Panc1 (cell line): ENCODE results near the gene HLA-B. TPM values are rescaled to one million over a fixed set of nuclear protein-coding genes. Genes with fewer than 3 reads are reported as not detected.

Source experiments
- ATAC-seq: fragments of 200-7000 bp; cut with Tn5 transposase; 2 replicates; pipeline ENCODE4 v1.9.1; 2020; ENCODE audit warnings: mild to moderate bottlenecking, moderate library complexity
- BruUV-seq: library from RNA; stranded (reverse); fragments of 400-500 nt; replicated peaks from 2 replicates; lab custom pipeline; 2021; lab: Mats Ljungman, UMichigan
- CTCF ChIA-PET: fragments of 300-600 bp; sonication (Branson Sonifier 250); formaldehyde crosslinking; loops from one replicate; lab custom pipeline; 2022; ENCODE audit warnings: antibody characterized with exemption; lab: Charles Lee
- POLR2A ChIA-PET: fragments of 300-600 bp; sonication (Branson Sonifier 250); formaldehyde crosslinking; loops from one replicate; lab custom pipeline; 2022; ENCODE audit warnings: antibody characterized with exemption; lab: Charles Lee
- DNase-seq: peaks from one replicate; pipeline ENCODE4 v3.0.0-alpha.2; 2010; ENCODE audit warnings: low read depth, low spot score
- H3K27ac ChIP-seq: 2 replicates; pipeline ENCODE4 v1.5.1; 2011; ENCODE audit warnings: mild to moderate bottlenecking, low read length, inconsistent platforms
- H3K27me3 ChIP-seq: fragments of 200-500 bp; sonication (Bioruptor generic); 2 replicates; pipeline ENCODE4 v1.6.0; 2014; ENCODE audit warnings: low read length, inconsistent platforms; ENCODE audit not compliant: control insufficient read depth, insufficient read depth
- H3K36me3 ChIP-seq: fragments of 200-500 bp; sonication (Bioruptor generic); 2 replicates; pipeline ENCODE4 v1.5.1; 2014; ENCODE audit warnings: inconsistent platforms, mild to moderate bottlenecking, low read length, moderate library complexity; ENCODE audit not compliant: control insufficient read depth, insufficient read depth
- H3K4me1 ChIP-seq: 2 replicates; pipeline ENCODE4 v1.5.1; 2011; ENCODE audit warnings: inconsistent platforms, mild to moderate bottlenecking, low read length, moderate library complexity; ENCODE audit not compliant: control insufficient read depth, insufficient read depth
- H3K4me3 ChIP-seq, 2 experiments: 2 replicates each; pipeline ENCODE4 v1.5.1; 2011 to 2012; ENCODE audit warnings: low read depth in 2 of 2, low read length in 2 of 2, mild to moderate bottlenecking in 2 of 2, inconsistent platforms in 1 of 2, moderate library complexity in 1 of 2
- H3K9me3 ChIP-seq: fragments of 200-500 bp; sonication (Bioruptor generic); 2 replicates; pipeline ENCODE4 v1.5.1; 2014; ENCODE audit warnings: low read depth, mild to moderate bottlenecking, inconsistent platforms, low read length, moderate library complexity; ENCODE audit not compliant: control insufficient read depth, insufficient read depth
- POLR2AphosphoS5 ChIP-seq: IDR thresholded peaks from 2 replicates; pipeline ENCODE4 v1.6.1; 2012; ENCODE audit warnings: mild to moderate bottlenecking, low read depth, low read length, moderate library complexity
- REST ChIP-seq, 2 experiments: IDR thresholded peaks; 2 replicates each; pipeline ENCODE4 v1.6.1; 2011 to 2012; ENCODE audit warnings: low read depth in 2 of 2, control low read depth in 1 of 2, low read length in 1 of 2, mild to moderate bottlenecking in 1 of 2, moderate library complexity in 1 of 2; ENCODE audit not compliant: insufficient read depth in 1 of 2
- SIN3A ChIP-seq: IDR thresholded peaks from 2 replicates; pipeline ENCODE4 v1.6.1; 2012; ENCODE audit warnings: low read depth, mild to moderate bottlenecking, low read length, moderate library complexity, borderline replicate concordance; ENCODE audit not compliant: insufficient read depth
- TCF7L2 ChIP-seq: IDR thresholded peaks from 2 replicates; pipeline ENCODE4 v1.6.1; 2011; ENCODE audit warnings: mild to moderate bottlenecking, low read depth, low read length, inconsistent platforms
- in situ Hi-C: cut with HindIII; loops from 2 replicates; pipeline ENCODE4 v1.10.0; 2016; ENCODE audit warnings: low sequenced_read_pairs, low pct_unique_long_range_greater_than_20kb
- intact Hi-C: fragments of 100-400 bp; cut with micrococcal nuclease; formaldehyde crosslinking; loops from one replicate; pipeline ENCODE4 v1.10.0; 2022; ENCODE audit not compliant: unreplicated experiment
- total RNA-seq: library from RNA; stranded (reverse); gene quantifications from one replicate; pipeline ENCODE4 v1.2.1, GENCODE V29; 2021; ENCODE audit not compliant: unreplicated experiment
- TF ChIP-seq, protein P1 (sequence below): fragments of 450-650 bp; IDR thresholded peaks from 2 replicates; pipeline ENCODE4 v1.5.1; 2017; ENCODE audit warnings: mild to moderate bottlenecking

The HLA-B gene
- total RNA-seq, 1 experiment from 2014 or later: 191 TPM

- H3K4me3 ChIP-seq: no peak overlapping the region
- no peaks in the 10 kb centered on the region for H3K4me1 ChIP-seq
- peaks cover 11% of the 10 kb centered on the region for H3K27me3 ChIP-seq
- CTCF ChIA-PET: no interaction called here
- POLR2A ChIA-PET: no interaction called here
- no peak for DNase-seq
- H3K36me3 ChIP-seq: no peaks in the 10 kb centered on the region
- H3K9me3 ChIP-seq: no peaks in the 10 kb centered on the region
- BruUV-seq: no TSS peak
- in situ Hi-C loops (no loop called here), intact Hi-C loops (no loop called here)
- no peak for TF ChIP-seq TCF7L2
- no peak for TF ChIP-seq SIN3A
- no peak for TF ChIP-seq POLR2AphosphoS5
- TF ChIP-seq, protein P1, sequence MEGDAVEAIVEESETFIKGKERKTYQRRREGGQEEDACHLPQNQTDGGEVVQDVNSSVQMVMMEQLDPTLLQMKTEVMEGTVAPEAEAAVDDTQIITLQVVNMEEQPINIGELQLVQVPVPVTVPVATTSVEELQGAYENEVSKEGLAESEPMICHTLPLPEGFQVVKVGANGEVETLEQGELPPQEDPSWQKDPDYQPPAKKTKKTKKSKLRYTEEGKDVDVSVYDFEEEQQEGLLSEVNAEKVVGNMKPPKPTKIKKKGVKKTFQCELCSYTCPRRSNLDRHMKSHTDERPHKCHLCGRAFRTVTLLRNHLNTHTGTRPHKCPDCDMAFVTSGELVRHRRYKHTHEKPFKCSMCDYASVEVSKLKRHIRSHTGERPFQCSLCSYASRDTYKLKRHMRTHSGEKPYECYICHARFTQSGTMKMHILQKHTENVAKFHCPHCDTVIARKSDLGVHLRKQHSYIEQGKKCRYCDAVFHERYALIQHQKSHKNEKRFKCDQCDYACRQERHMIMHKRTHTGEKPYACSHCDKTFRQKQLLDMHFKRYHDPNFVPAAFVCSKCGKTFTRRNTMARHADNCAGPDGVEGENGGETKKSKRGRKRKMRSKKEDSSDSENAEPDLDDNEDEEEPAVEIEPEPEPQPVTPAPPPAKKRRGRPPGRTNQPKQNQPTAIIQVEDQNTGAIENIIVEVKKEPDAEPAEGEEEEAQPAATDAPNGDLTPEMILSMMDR: no peak
- TF ChIP-seq REST (IDR thresholded peaks at IDR 0.05; ENCODE audit: insufficient read depth in 1 of 2, low read depth in 2 of 2, low read length in 1 of 2): no peak
- H3K27ac ChIP-seq: no peak overlapping the region
- ATAC-seq: no peak
Observed at GRCh38 chr6:31378062-31378720, 21.2 kb upstream of the HLA-B start.

DNA sequence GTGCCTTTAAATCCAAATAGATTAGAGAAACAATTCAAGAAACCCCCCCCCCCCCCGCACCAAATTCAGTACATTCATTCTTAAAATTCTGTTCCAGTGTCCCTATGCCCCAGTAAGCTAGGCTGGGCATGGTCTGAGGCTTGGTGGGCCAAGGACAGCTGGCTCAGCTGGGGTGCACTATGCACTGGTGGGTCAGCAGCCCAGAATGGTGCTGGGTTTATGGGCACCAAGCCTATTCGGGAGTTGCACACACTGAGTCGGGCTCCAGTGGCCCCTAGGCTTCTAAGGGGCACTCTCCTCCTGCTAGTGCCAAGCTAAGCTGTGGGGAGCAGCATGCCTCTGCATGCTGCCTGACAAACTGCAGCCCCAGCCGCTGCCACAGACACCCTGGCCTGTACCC is 20.1 kb upstream of the HLA-B start:
- BruUV-seq: no TSS peak
- ChIA-PET CTCF (no interaction called here), POLR2A (interaction anchor here (1.2 kb wide), 1 partner anchor 10 kb away, joined by 3 read pairs; no protein-coding TSS in a partner anchor)
- H3K4me3 ChIP-seq: no peak overlapping the region
- no peaks in the 10 kb centered on the region for H3K36me3 ChIP-seq
- intact Hi-C loops: no loop called here
- no peak for ATAC-seq
- DNase-seq: no peak
- H3K4me1 ChIP-seq: no peaks in the 10 kb centered on the region
- TF ChIP-seq, protein P1: no peak
- TF ChIP-seq REST (IDR thresholded peaks at IDR 0.05; ENCODE audit: insufficient read depth in 1 of 2, low read depth in 2 of 2, low read length in 1 of 2): no peak
- TF ChIP-seq POLR2AphosphoS5: no peak
- TF ChIP-seq SIN3A: no peak
- no peak for TF ChIP-seq TCF7L2
- H3K27ac ChIP-seq: no peak overlapping the region
- H3K9me3 ChIP-seq: no peaks in the 10 kb centered on the region
- peaks cover 20% of the 10 kb centered on the region for H3K27me3 ChIP-seq
- in situ Hi-C loops: no loop called here
